Spleen (tissue), 11 donors: ENCODE data around the gene SLC8A1. TPM values are rescaled to one million over a fixed set of nuclear protein-coding genes. Genes with fewer than 3 reads are reported as not detected.

ENCODE experiments used
- DNase-seq: peaks from one replicate; pipeline ENCODE4 v3.0.0-alpha.2; 2020
- H3K27ac ChIP-seq, 8 donors: fragments of 200-600 bp; sonication (generic) in 7 of 8; 1 replicate in 4 of 8; 2 replicates in 4 of 8; pipeline versions ENCODE4 v1.5.0 to v1.8.0; 2016 to 2021; ENCODE audit warnings: inconsistent platforms in 4 of 8, mild to moderate bottlenecking in 4 of 8, moderate library complexity in 1 of 8
- H3K27me3 ChIP-seq, 7 donors: fragments of 200-600 bp; sonication (generic) in 6 of 7; replicated peaks in 1 of 7; 1 replicate in 4 of 7; 2 replicates in 3 of 7; pipeline versions ENCODE4 v1.5.0 to v1.8.0; 2016 to 2021; ENCODE audit warnings: inconsistent platforms in 3 of 7, mild to moderate bottlenecking in 1 of 7
- H3K36me3 ChIP-seq, 6 donors: fragments of 200-600 bp; sonication (generic) in 5 of 6; 1 replicate in 4 of 6; 2 replicates in 2 of 6; pipeline versions ENCODE4 v1.5.0 to v1.8.0; 2016 to 2021; ENCODE audit warnings: inconsistent platforms in 2 of 6
- H3K4me1 ChIP-seq, 6 donors: fragments of 200-600 bp; sonication (generic) in 5 of 6; 1 replicate in 3 of 6; 2 replicates in 3 of 6; pipeline versions ENCODE4 v1.5.0 to v1.8.0; 2016 to 2021; ENCODE audit warnings: inconsistent platforms in 3 of 6
- H3K4me3 ChIP-seq, 8 donors: fragments of 200-600 bp; sonication (generic) in 7 of 8; 1 replicate in 4 of 8; 2 replicates in 4 of 8; pipeline versions ENCODE4 v1.5.0 to v1.8.0; 2016 to 2021; ENCODE audit warnings: inconsistent platforms in 4 of 8, mild to moderate bottlenecking in 4 of 8, moderate library complexity in 2 of 8
- H3K9me3 ChIP-seq, 8 donors: fragments of 200-600 bp; sonication (generic) in 7 of 8; 1 replicate in 4 of 8; 2 replicates in 4 of 8; pipeline versions ENCODE4 v1.5.0 to v1.8.0; 2016 to 2021; ENCODE audit warnings: inconsistent platforms in 4 of 8
- CTCF ChIP-seq, 11 experiments: fragments of 200-600 bp in 7 of 11; fragments of 450-650 bp in 4 of 11; sonication (generic) in 4 of 11; IDR thresholded peaks in 8 of 11; conservative IDR thresholded peaks in 3 of 11; 1 replicate in 7 of 11; 2 replicates in 4 of 11; pipeline versions ENCODE4 v1.4.0 to v1.8.0; 2016 to 2021; ENCODE audit warnings: antibody characterized with exemption in 11 of 11, inconsistent platforms in 4 of 11, mild to moderate bottlenecking in 1 of 11
- POLR2A ChIP-seq, 3 donors: fragments of 450-650 bp; IDR thresholded peaks; one replicate each; pipeline ENCODE4 v1.5.1; 2017; ENCODE audit warnings: antibody characterized with exemption in 3 of 3, mild to moderate bottlenecking in 1 of 3
- POLR2AphosphoS5 ChIP-seq, 3 donors: sonication (generic); formaldehyde crosslinking; IDR thresholded peaks; one replicate each; pipeline ENCODE4 v1.5.1; 2017; ENCODE audit warnings: antibody characterized with exemption in 3 of 3
- WGBS, 5 donors: extraction: QIAGEN DNeasy Blood & Tissue Kit in 3 of 5; methylation state at CpG; one replicate each; pipeline versions ENCODE4 v1.1.5 to v1.1.7; 2013 to 2018; 5-methylcytosine and 5-hydroxymethylcytosine counted together
- intact Hi-C: fragments of 100-400 bp; cut with DNase I; formaldehyde crosslinking; loops from one replicate; pipeline ENCODE4 v1.15.0; 2023; ENCODE audit warnings: low total_unique reads
- polyA plus RNA-seq, 3 donors: library from polyadenylated mRNA; stranded (reverse); fragments of 200-250 nt; gene quantifications; one replicate each; pipeline ENCODE4 v1.2.1, GENCODE V29; 2013
- total RNA-seq, 7 donors: library from RNA; depleted of rRNA in 3 of 7; stranded (reverse); fragments of >200 nt in 3 of 7; fragmentation: NEBNext Ultra II Directional in 4 of 7; extraction: Animal tissue kit (Norgen Biotek cat#: 25700) in 4 of 7; gene quantifications; one replicate each; pipeline versions ENCODE4 v1.1.0 to v1.2.1, GENCODE V29; 2016 to 2021
- donor health status: healthy with polysubstance abuse.
- donor health status: DM: no; HTN: no; CAD: no; lungs with moderate emphysema.
- donor health status: DM: no; HTN: no; CAD: no.
- donor health status: Bipolar disorder and iron deficiency.
- donor health status: healthy.
- donor health status: DM: no; HTN: no; CAD: no.
- donor health status: DM: yes; HTN: yes; CAD: no.

SLC8A1 gene
- total and polyA plus RNA-seq, 10 donors, result 0.36 to 86.0 (median 58.3) TPM

GRCh38 chr2:40103163-40103562 lies 348.7 kb downstream of the SLC8A1 start:
- TF ChIP-seq POLR2A (IDR thresholded peaks at IDR 0.05), result no peak
- TF ChIP-seq CTCF (IDR thresholded peaks at IDR 0.05 in 8 of 11, conservative IDR thresholded peaks at IDR 0.05 in 3 of 11), result no peak
- TF ChIP-seq POLR2AphosphoS5 (IDR thresholded peaks at IDR 0.05), result no peak
- intact Hi-C loops, result no loop called here
- Histone ChIP-seq H3K4me3 (no peak overlapping the region), H3K9me3 (no peaks in the 10 kb centered on the region), H3K27me3 (no peaks in the 10 kb centered on the region), H3K27ac (no peak overlapping the region), H3K4me1 (no peaks in the 10 kb centered on the region), H3K36me3 (no peaks in the 10 kb centered on the region)
- whole genome bisulfite sequencing, 5 donors, result 67 to 83% (median 80%) methylated on average over 3 of the region's 3 CpGs
- DNase-seq, result no peak

- H3K4me1 ChIP-seq, result no peaks in the 10 kb centered on the region
- no peaks in the 10 kb centered on the region for H3K27me3 ChIP-seq
- H3K27ac ChIP-seq, result no peak overlapping the region
- no peaks in the 10 kb centered on the region for H3K36me3 ChIP-seq
- intact Hi-C loops, result no loop called here
- TF ChIP-seq POLR2AphosphoS5 (IDR thresholded peaks at IDR 0.05) (no peak), CTCF (IDR thresholded peaks at IDR 0.05 in 8 of 11, conservative IDR thresholded peaks at IDR 0.05 in 3 of 11) (no peak), POLR2A (IDR thresholded peaks at IDR 0.05) (no peak)
- no peak overlapping the region for H3K4me3 ChIP-seq
- WGBS, 5 donors, result 77 to 91% (median 88%) methylated on average over 6 of the region's 6 CpGs
- no peaks in the 10 kb centered on the region for H3K9me3 ChIP-seq
- no peak for DNase-seq
Observed at GRCh38 chr2:40102447-40102846, 349.4 kb downstream of the SLC8A1 start.

GRCh38 chr2:40101131-40101575 lies 350.7 kb downstream of the SLC8A1 start:
- Histone ChIP-seq H3K4me1 (no peaks in the 10 kb centered on the region), H3K4me3 (no peak overlapping the region), H3K27ac (no peak overlapping the region), H3K36me3 (no peaks in the 10 kb centered on the region), H3K9me3 (no peaks in the 10 kb centered on the region), H3K27me3 (no peaks in the 10 kb centered on the region)
- no peak for DNase-seq
- TF ChIP-seq POLR2A (IDR thresholded peaks at IDR 0.05), result no peak
- no peak for TF ChIP-seq CTCF (IDR thresholded peaks at IDR 0.05 in 8 of 11, conservative IDR thresholded peaks at IDR 0.05 in 3 of 11)
- TF ChIP-seq POLR2AphosphoS5 (IDR thresholded peaks at IDR 0.05), result no peak
- 0 to 46% (median 23%) methylated on average over 1 of the region's 1 CpG for WGBS, 5 donors
- intact Hi-C loops, result no loop called here

GRCh38 chr2:40100676-40101075 lies 351.2 kb downstream of the SLC8A1 start:
- intact Hi-C loops, result no loop called here
- no peak for DNase-seq
- H3K27me3 ChIP-seq, result no peaks in the 10 kb centered on the region
- H3K9me3 ChIP-seq, result no peaks in the 10 kb centered on the region
- no peak overlapping the region for H3K27ac ChIP-seq
- H3K4me3 ChIP-seq, result no peak overlapping the region
- no peaks in the 10 kb centered on the region for H3K4me1 ChIP-seq
- H3K36me3 ChIP-seq, result no peaks in the 10 kb centered on the region
- WGBS, 5 donors, result 80 to 91% (median 88%) methylated on average over 3 of the region's 3 CpGs
- no peak for TF ChIP-seq POLR2AphosphoS5 (IDR thresholded peaks at IDR 0.05)
- no peak for TF ChIP-seq POLR2A (IDR thresholded peaks at IDR 0.05)
- TF ChIP-seq CTCF (IDR thresholded peaks at IDR 0.05 in 8 of 11, conservative IDR thresholded peaks at IDR 0.05 in 3 of 11), result no peak
